Transverse colon (tissue), 3 donors: Measurements from ENCODE around the gene MNS1.

Source experiments
- EP300 ChIP-seq: sonication (generic); formaldehyde crosslinking; IDR thresholded peaks from one replicate; pipeline ENCODE4 v1.6.1; 2017; ENCODE audit warnings: antibody characterized with exemption, low read depth
- POLR2A ChIP-seq: fragments of 450-650 bp; IDR thresholded peaks from one replicate; pipeline ENCODE4 v1.6.1; 2016; ENCODE audit warnings: antibody characterized with exemption, mild to moderate bottlenecking, moderate library complexity
- TF ChIP-seq, protein P1 (sequence below), 5 experiments: fragments of 200-600 bp in 3 of 5; fragments of 450-650 bp in 2 of 5; sonication (generic) in 3 of 5; IDR thresholded peaks; 1 replicate in 2 of 5; 2 replicates in 3 of 5; pipeline ENCODE4 v1.5.1; 2016 to 2017; ENCODE audit warnings: antibody characterized with exemption in 5 of 5, inconsistent platforms in 3 of 5, mild to moderate bottlenecking in 2 of 5, moderate library complexity in 1 of 5

DNA sequence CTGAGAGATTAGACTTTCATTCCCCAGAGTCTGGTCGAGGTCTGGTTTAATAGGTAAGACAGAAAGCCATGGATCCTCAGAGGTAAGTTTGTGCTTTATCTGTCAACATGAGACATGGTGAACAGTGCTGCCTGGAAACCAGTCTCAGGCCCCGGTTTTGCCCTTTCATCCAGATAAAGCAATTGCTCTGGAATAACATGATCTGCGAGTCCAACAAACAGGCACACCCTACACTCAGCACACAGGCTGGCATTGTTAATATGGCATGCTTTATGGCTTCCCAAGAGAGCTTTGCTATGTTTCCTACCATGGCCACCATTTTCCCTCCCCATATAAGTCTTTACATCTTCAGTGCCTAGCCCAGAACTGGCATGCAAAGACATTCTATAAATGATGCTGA is 30.1 kb upstream of the MNS1 start:
- TF ChIP-seq EP300 (no peak), POLR2A (no peak)
- TF ChIP-seq, protein P1, sequence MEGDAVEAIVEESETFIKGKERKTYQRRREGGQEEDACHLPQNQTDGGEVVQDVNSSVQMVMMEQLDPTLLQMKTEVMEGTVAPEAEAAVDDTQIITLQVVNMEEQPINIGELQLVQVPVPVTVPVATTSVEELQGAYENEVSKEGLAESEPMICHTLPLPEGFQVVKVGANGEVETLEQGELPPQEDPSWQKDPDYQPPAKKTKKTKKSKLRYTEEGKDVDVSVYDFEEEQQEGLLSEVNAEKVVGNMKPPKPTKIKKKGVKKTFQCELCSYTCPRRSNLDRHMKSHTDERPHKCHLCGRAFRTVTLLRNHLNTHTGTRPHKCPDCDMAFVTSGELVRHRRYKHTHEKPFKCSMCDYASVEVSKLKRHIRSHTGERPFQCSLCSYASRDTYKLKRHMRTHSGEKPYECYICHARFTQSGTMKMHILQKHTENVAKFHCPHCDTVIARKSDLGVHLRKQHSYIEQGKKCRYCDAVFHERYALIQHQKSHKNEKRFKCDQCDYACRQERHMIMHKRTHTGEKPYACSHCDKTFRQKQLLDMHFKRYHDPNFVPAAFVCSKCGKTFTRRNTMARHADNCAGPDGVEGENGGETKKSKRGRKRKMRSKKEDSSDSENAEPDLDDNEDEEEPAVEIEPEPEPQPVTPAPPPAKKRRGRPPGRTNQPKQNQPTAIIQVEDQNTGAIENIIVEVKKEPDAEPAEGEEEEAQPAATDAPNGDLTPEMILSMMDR (IDR thresholded peaks at IDR 0.05) = no peak
